Activated T-cell treated with anti-CD3 and anti-CD28 coated beads for 24 hours (primary cell): ENCODE results near the gene NPHS2.

Experiments used
- DNase-seq: peaks from one replicate; pipeline ENCODE4 v3.0.0-alpha.2; 2020; ENCODE audit warnings: low read depth

Gene NPHS2

DNA sequence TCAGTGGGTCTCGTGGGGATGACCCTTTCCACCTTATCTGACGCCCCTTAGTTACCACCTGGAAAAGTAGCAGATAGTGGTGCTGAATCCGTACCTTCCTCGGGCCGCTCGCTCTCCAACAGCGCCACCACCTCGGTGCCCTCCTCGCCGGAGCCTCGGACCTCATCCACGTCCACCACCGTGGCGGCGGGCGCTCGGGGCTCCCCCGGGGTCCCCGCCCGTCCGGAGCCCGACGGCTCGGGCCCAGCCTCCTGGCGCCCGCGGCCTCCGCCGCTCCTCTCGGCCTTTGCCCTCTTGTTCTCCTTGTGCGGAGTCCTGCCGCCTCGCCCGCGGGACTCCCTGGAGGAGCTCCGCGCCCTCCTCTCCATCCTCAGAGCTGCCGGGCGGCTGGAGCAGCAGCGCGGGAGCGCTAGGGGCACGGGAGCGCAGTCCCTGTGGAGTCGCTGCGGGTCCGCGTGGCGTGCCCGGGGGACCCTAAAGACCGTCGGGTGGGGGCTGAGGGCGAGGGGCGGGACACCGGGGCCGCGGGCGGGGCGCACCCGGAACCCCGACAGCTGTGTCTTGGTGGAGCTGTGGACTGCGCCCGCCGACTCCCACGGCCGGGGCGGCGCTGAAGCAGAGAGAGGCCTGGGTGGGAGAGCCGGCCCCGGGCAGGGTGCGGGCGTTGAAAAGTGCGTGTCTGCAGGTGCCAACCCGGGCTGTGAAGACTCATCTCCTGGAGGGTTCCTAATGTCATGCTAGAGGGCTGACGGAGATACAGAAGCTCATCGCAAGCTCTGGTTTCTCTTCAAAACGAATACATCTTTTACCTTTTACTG is at the start of gene NPHS2:
Gene NPHS2 (minus strand): TSS at position 452 of the 818 bp plus-strand sequence. CDS start 84 bp downstream, at position 368.
- DNase-seq = no peak

DNA sequence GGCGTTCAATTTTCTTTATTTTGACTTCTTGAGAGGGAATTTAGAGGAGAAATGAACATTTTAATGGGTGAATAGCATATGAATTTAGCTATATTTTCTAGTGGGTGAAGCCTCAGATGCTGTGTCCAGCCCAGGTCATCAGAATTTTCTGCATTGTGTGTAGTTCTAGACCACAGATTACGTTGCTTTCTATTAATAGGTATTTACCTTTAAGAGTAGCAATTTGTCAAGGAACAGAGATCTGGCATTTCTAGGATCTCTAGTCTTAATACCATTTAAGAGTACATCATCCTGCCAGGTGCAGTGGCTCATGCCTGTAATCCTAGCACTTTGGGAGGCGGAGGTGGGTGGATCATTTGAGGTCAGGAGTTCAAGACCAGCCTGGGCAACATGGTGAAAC is 36.6 kb upstream of the NPHS2 start:
- no peak for DNase-seq

DNA sequence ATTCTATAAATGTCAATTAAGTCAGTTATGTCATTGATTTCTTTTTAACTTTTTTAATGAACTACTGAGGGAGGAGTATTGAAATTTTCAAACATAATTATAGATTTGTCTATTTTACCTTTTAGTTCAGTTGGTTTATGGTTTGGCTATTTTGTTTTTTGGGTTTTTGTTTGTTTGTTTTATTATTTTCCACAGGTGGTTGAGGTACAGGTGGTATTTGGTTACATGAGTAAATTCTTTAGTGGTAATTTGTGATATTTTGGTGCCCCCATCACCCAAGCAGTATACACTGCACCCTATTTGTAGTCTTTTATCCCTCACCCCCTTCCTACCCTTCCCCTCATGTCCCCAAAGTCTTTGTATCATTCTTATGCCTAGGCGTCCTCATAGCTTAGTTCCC is 25.3 kb upstream of the NPHS2 start:
- no peak for DNase-seq

DNA sequence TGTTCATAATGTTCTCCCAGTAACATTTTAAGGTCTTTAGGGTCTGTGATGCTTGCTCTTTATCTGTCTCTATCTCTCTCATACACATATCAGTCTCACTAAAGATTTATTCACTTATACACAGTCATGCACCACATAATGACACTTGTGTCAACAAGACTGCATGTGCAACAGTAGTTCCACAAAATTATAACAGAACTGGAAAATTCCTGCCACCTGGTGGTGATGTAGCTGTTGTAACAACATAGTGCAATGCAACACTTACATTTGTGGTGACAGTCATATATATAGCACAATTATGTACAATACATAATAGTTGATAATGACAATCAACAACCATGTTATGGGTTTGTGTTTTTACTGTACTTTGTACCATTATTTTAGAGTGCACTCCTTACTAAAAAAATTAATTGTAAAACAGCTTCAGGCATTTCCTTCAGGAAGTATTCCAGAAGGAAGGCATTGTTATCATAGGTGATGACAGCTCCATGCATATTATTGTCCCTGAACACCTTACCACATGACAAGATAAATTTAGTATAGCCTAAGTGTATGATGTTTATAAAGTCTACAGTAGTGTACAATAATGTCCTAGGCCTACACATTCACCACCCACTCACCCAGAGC is 24.0 kb upstream of the NPHS2 start:
- no peak for DNase-seq

DNA sequence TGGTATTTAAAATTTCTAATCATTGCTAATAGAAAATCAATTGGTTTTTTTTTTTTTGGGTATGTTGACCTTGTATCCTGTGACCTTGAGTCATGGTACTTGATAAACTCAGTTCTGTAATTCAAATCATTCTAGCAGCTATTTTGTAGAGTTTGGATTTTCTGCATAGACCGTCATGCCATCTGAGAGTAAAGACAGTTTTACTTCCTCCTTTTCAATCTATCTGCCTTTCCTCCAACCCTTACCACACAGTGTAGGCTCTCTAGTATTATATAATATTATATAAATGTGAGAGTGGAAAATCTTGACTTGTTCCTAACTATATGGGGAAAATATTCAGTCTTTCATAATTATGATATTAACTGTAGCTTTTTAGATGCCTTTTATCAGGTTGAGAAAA is 22.9 kb upstream of the NPHS2 start:
- no peak for DNase-seq

DNA sequence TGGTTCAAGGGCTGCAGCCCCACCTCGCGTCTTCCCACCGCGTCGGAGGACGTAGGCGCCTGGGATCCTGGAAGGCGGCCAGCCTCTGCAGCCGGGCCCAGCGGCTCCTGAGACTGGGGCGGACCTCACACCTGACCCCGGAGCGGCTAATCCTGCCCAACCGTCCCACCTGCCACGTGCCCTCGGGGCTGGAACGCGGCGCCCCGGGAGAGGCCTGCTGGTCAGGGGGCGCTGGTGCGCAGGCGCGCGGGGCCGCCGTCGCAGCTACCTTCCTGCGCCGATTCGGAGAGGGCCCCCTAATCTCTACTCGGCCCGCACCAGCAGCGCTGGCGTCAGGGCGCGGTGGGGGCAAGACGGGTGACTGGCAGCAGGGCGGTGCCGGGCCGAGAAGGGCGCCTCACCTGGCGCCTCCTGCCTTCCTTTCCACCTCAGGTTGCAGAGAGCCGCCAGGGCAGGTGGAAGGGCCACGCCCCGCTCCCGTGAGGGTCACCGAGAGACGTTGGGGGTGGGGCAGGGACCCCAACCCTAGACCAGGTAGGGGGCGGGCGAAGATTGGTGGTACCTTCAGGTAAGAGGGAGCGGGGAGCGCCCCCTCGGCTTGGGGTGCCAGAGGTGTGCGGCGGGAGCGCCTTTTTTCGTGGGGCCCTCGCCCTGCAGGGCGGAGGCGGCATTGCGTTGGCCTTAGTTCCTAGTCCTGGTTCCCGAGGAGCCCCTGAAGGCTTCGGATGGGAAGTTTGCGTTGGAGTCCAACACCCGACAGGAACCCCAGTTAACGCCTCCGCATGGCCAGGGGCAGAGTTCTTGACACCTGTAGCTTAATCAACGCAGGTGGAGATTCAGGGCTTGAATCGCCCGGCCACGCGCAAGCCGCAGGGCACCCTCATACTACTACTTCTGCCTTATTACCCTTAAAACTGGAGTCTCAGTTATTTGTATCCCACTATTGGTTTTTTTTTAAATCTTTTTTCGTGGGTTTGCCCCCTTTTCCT is 16.1 kb upstream of the NPHS2 start, which contains the start of gene TDRD5:
Gene TDRD5 (plus strand): TSS at position 241 of the 989 bp plus-strand sequence. CDS start 784 bp downstream, outside the sequence.
- DNase-seq = no peak

GRCh38 chr1:179591253-179591591 is 15.5 kb upstream of the NPHS2 start:
- no peak for DNase-seq

DNA sequence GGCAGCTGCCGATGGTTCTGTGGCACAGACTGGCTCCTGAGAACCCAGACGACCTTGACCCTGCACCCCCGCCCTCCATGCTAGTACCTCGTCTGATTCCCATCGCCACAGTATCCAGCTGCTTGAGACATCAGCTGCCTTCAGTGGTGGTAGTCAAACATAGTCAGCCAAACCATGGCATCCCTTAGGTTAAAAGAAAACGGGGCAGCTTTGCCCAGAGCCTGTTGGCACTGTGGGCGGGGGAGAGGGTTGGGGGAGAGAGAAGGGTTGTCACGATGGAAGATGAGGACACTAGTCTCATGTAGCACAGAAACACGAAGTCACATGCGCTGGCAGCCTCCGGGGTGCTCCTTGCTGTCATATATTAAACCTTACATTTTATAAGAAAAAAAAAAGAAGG is 14.9 kb upstream of the NPHS2 start:
- DNase-seq = no peak

GRCh38 chr1:179589509-179589908 is 13.8 kb upstream of the NPHS2 start:
- DNase-seq = no peak

DNA sequence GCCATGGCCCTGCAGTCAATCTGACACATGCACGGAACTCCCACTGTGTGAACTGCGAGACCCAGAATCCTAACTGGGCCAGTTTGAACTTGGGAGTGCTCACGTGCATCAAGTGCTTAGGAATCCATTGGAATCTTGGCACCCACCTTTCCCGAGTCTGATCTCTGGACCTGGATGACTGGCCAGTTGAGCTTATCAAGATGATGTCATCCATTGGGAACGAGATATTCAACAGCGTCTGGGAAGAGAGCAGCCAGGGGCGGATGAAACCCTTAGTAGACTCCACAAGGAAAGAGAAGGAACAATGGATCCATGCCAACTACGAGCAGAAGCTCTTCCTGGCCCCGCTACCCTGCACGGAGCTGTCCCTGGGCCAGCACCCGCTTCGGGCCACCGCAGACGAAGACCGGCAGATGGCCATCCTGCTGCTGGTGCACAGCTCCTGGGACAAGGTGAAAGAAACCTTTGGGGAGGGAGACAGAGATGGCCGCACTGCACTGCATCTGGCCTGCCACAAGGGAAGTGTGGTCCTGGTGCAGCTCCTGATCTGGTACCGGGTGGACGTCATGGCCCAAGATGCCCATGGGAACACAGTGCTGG is 12.8 kb upstream of the NPHS2 start:
- no peak for DNase-seq

- no peak for DNase-seq
Measured at GRCh38 chr1:179587336-179587735, 11.6 kb upstream of the NPHS2 start.

DNA sequence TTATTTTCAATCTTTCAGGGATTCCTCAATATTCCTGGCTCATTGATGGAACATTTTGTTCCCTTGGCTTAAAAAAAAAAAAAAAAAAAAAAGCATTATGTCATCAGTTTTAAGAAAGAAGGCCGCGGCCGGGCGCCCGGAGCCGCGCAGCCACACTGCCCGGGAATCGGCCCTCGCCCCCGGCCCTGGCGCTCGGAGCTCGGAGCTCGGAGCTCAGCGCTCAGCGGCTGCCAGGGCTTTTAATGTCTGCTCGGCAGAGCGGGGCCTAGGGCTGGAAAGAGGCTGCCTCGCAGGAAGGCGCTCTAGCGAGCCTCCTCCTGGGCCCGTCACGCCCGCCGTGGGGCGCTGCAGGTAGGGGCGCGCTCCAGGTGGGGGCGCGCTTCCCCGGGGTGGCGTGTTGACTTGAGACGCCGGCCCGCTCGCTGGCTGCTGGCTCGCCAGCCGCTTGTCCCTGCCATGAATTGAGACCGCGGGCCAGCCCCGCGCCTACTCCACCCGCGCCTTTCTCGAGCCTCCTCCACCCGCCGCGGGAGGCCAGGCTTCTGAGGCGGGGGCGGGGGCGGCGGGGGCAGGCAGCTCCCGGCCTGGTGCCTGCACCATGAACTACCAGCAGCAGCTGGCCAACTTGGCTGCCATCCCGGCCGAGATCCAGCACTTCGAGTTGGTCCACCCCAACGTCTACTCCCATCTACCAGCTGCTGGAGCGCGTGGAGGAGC is 10.5 kb upstream of the NPHS2 start:
- DNase-seq = no peak

- DNase-seq = no peak
Measured at GRCh38 chr1:179583771-179584320, 8.1 kb upstream of the NPHS2 start.

- no peak for DNase-seq
Measured at GRCh38 chr1:179576509-179576908, 761 bp upstream of the NPHS2 start.

- DNase-seq = no peak
Measured at GRCh38 chr1:179558078-179558477, 17.7 kb downstream of the NPHS2 start.

- no peak for DNase-seq
Measured at GRCh38 chr1:179554427-179554826, 21.3 kb downstream of the NPHS2 start.

GRCh38 chr1:179550746-179551682 is 24.7 kb downstream of the NPHS2 start:
- DNase-seq = no peak

DNA sequence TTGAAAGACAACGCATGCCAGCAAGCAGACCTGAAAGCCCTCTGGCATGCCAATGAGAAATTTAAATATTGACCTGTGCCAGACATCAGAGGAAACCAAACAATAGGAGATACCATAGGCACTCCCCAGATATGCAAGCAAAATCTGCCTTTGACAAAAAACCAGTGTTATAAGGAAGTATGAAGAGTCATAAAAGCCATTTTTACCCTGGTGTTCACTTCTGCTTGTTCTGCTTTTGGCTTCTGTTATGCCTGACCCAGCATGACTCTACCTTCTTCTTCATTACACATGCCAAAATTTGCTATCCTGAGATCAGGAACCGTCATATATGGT is 26.4 kb downstream of the NPHS2 start:
- no peak for DNase-seq

DNA sequence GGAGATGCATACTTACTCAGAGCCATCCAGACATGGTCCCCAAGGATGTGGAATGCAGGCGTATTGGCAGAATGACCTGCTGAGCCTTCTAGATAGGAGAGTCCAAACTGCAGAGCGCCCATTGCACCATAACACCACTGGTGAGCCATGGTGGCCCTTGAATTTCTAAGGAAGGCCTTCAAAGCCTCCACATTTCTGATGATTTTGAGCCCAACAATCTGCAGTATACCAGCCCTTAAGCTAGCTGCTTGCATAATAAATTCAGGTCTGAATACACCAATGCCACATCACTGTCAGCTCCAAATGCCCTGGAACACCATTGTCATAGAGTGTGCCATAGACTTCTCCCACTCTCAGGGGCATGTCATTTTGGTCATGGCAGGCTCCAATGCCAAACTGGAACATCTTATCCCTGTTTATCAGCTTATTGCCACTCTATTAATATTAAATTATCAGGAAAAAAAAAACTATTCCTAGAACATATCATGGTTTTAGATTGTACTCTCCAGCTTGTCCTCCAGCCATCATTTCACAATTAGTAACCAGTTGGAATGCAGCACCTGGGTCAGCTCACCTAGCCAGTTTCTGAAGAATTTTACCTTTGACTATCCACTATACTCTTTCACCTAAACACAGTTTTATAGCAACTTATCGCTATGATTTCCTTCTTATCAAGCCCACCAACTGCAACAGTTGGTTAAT is 26.9 kb downstream of the NPHS2 start:
- DNase-seq = no peak
